GM18519 (cell line): ENCODE measurements around the gene MAD1L1.

ENCODE experiments used
- ATAC-seq: cut with Tn5 transposase; IDR thresholded peaks from one replicate; pipeline ENCODE4 v1.9.1; 2021; ENCODE audit warnings: mild to moderate bottlenecking, moderate library complexity; ENCODE audit not compliant: unreplicated experiment, low FRiP score

MAD1L1 gene

GRCh38 chr7:2023877-2024566 is 208.7 kb downstream of the MAD1L1 start:
- ATAC-seq, result no peak

GRCh38 chr7:2022737-2023250 is 210.0 kb downstream of the MAD1L1 start:
- no peak for ATAC-seq

GRCh38 chr7:2022021-2022409 is 210.7 kb downstream of the MAD1L1 start:
- no peak for ATAC-seq

- ATAC-seq, result peak; percentile 80
These were observed 212.8 kb downstream of the MAD1L1 start for GRCh38 chr7:2019711-2020511.

GRCh38 chr7:2019461-2019710 is 213.4 kb downstream of the MAD1L1 start:
- no peak for ATAC-seq

- no peak for ATAC-seq
These were observed 213.9 kb downstream of the MAD1L1 start for GRCh38 chr7:2018569-2019460.

GRCh38 chr7:2017914-2018568 is 214.7 kb downstream of the MAD1L1 start:
- ATAC-seq, result no peak

- ATAC-seq, result no peak
These were observed 215.3 kb downstream of the MAD1L1 start for GRCh38 chr7:2017481-2017891.

GRCh38 chr7:2016761-2017480 is 215.8 kb downstream of the MAD1L1 start:
- ATAC-seq, result no peak

GRCh38 chr7:2016021-2016631 is 216.6 kb downstream of the MAD1L1 start:
- ATAC-seq, result no peak

- ATAC-seq, result no peak
These were observed 217.4 kb downstream of the MAD1L1 start for GRCh38 chr7:2015251-2015871.

GRCh38 chr7:2014391-2015241 is 218.1 kb downstream of the MAD1L1 start:
- ATAC-seq, result no peak

- ATAC-seq, result no peak
These were observed 219.1 kb downstream of the MAD1L1 start for GRCh38 chr7:2013381-2014311.

GRCh38 chr7:2012981-2013380 is 219.8 kb downstream of the MAD1L1 start:
- no peak for ATAC-seq

- no peak for ATAC-seq
These were observed 220.5 kb downstream of the MAD1L1 start for GRCh38 chr7:2012044-2012900.
